IMR-90 (cell line): ENCODE measurements around the gene NT5C1A.

Experiments used
- CEBPB ChIP-seq: IDR thresholded peaks from 2 replicates; pipeline ENCODE4 v1.6.1; 2012; ENCODE audit warnings: low read depth, low read length, improper control_type of control experiment
- ELK1 ChIP-seq: fragments of 150-350 bp; IDR thresholded peaks from 2 replicates; pipeline ENCODE4 v1.6.1; 2016; ENCODE audit warnings: low read depth, mild to moderate bottlenecking, low read length, moderate library complexity, borderline replicate concordance
- FOS ChIP-seq: fragments of 150-350 bp; IDR thresholded peaks from 2 replicates; pipeline ENCODE4 v1.6.1; 2016; ENCODE audit warnings: low read depth, low read length
- MAFK ChIP-seq: IDR thresholded peaks from 2 replicates; pipeline ENCODE4 v1.6.1; 2012; ENCODE audit warnings: low read depth, low read length, improper control_type of control experiment
- MAZ ChIP-seq: IDR thresholded peaks from 2 replicates; pipeline ENCODE4 v1.6.1; 2012; ENCODE audit warnings: low read depth, mild to moderate bottlenecking, low read length, improper control_type of control experiment, moderate library complexity, borderline replicate concordance
- POLR2A ChIP-seq: IDR thresholded peaks from 2 replicates; pipeline ENCODE4 v1.6.1; 2012; ENCODE audit warnings: mild to moderate bottlenecking, low read depth, low read length
- RAD21 ChIP-seq: IDR thresholded peaks from 2 replicates; pipeline ENCODE4 v1.6.1; 2012; ENCODE audit warnings: low read length, improper control_type of control experiment
- RCOR1 ChIP-seq: IDR thresholded peaks from 2 replicates; pipeline ENCODE4 v1.6.1; 2012; ENCODE audit warnings: mild to moderate bottlenecking, low read length, improper control_type of control experiment; ENCODE audit not compliant: insufficient replicate concordance
- RFX5 ChIP-seq: IDR thresholded peaks from 2 replicates; pipeline ENCODE4 v1.8.0; 2012; ENCODE audit warnings: low read depth, mild to moderate bottlenecking, low read length, moderate library complexity
- SMC3 ChIP-seq: fragments of 150-350 bp; IDR thresholded peaks from 2 replicates; pipeline ENCODE4 v1.6.1; 2016; ENCODE audit warnings: low read depth, mild to moderate bottlenecking, antibody characterized with exemption, low read length, moderate library complexity
- TF ChIP-seq, protein P1 (sequence below): conservative IDR thresholded peaks from 2 replicates; pipeline ENCODE4 v1.5.1; 2012; ENCODE audit warnings: mild to moderate bottlenecking, low read depth, low read length, improper control_type of control experiment
- TF ChIP-seq, protein P2 (sequence below): fragments of 150-350 bp; IDR thresholded peaks from 2 replicates; pipeline ENCODE4 v1.6.1; 2017; ENCODE audit warnings: mild to moderate bottlenecking, antibody characterized with exemption, low read length, low read depth

GRCh38 chr1:39711104-39711965 is 39.4 kb upstream of the NT5C1A start:
- TF ChIP-seq POLR2A (no peak), FOS (no peak), CEBPB (no peak), RFX5 (no peak), RAD21 (no peak), MAFK (no peak), RCOR1 (no peak), SMC3 (no peak), MAZ (no peak), ELK1 (no peak)
- TF ChIP-seq, protein P1, sequence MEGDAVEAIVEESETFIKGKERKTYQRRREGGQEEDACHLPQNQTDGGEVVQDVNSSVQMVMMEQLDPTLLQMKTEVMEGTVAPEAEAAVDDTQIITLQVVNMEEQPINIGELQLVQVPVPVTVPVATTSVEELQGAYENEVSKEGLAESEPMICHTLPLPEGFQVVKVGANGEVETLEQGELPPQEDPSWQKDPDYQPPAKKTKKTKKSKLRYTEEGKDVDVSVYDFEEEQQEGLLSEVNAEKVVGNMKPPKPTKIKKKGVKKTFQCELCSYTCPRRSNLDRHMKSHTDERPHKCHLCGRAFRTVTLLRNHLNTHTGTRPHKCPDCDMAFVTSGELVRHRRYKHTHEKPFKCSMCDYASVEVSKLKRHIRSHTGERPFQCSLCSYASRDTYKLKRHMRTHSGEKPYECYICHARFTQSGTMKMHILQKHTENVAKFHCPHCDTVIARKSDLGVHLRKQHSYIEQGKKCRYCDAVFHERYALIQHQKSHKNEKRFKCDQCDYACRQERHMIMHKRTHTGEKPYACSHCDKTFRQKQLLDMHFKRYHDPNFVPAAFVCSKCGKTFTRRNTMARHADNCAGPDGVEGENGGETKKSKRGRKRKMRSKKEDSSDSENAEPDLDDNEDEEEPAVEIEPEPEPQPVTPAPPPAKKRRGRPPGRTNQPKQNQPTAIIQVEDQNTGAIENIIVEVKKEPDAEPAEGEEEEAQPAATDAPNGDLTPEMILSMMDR, result no peak
- TF ChIP-seq, protein P2, sequence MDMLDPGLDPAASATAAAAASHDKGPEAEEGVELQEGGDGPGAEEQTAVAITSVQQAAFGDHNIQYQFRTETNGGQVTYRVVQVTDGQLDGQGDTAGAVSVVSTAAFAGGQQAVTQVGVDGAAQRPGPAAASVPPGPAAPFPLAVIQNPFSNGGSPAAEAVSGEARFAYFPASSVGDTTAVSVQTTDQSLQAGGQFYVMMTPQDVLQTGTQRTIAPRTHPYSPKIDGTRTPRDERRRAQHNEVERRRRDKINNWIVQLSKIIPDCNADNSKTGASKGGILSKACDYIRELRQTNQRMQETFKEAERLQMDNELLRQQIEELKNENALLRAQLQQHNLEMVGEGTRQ, result no peak
